Measurements from ENCODE around the gene HLA-DMA.

The HLA-DMA gene

GRCh38 chr6:32960563-32960962, 7.7 kb upstream of the HLA-DMA start:
- no peak overlapping the region for H3K27ac ChIP-seq
- no peak for TF ChIP-seq CTCF (conservative IDR thresholded peaks at IDR 0.05)

- TF ChIP-seq CTCF (conservative IDR thresholded peaks at IDR 0.05): no peak
- H3K27ac ChIP-seq: no peak overlapping the region
Observed at GRCh38 chr6:32956176-32956575, 3.3 kb upstream of the HLA-DMA start.

GRCh38 chr6:32954986-32955802, 2.3 kb upstream of the HLA-DMA start:
- TF ChIP-seq CTCF (conservative IDR thresholded peaks at IDR 0.05): 0 out of 2 replicates have a peak, but pooled peaks have one; percentile 8
- no peak overlapping the region for H3K27ac ChIP-seq

- H3K27ac ChIP-seq: no peak overlapping the region
Observed at GRCh38 chr6:32954267-32954666, 1.4 kb upstream of the HLA-DMA start.

GRCh38 chr6:32953775-32954174, 878 bp upstream of the HLA-DMA start:
- no peak overlapping the region for H3K27ac ChIP-seq
- TF ChIP-seq CTCF (conservative IDR thresholded peaks at IDR 0.05): no peak

More at GRCh38 chr6:32954267-32954666, 1.4 kb upstream of the HLA-DMA start:
- no peak for TF ChIP-seq CTCF (conservative IDR thresholded peaks at IDR 0.05)

- no peak overlapping the region for H3K27ac ChIP-seq
- TF ChIP-seq CTCF (conservative IDR thresholded peaks at IDR 0.05): no peak
Observed at GRCh38 chr6:32950449-32950848, 2.4 kb downstream of the HLA-DMA start.

GRCh38 chr6:32950010-32950409, 2.9 kb downstream of the HLA-DMA start:
- TF ChIP-seq CTCF (conservative IDR thresholded peaks at IDR 0.05): no peak
- no peak overlapping the region for H3K27ac ChIP-seq

Data from VCaP (cell line).